Esophagus squamous epithelium (tissue), 4 donors: Measurements from ENCODE around the gene COL3A1.

Experiments used
- POLR2A ChIP-seq, 4 donors: fragments of 450-650 bp; IDR thresholded peaks; one replicate each; pipeline ENCODE4 v1.6.1; 2017; ENCODE audit warnings: antibody characterized with exemption in 4 of 4, mild to moderate bottlenecking in 4 of 4, moderate library complexity in 3 of 4
- TF ChIP-seq, protein P1 (sequence below), 6 experiments: fragments of 450-650 bp in 4 of 6; fragments of 200-600 bp in 2 of 6; sonication (generic) in 2 of 6; IDR thresholded peaks; one replicate each; pipeline ENCODE4 v1.5.1; 2016 to 2019; ENCODE audit warnings: antibody characterized with exemption in 6 of 6, mild to moderate bottlenecking in 4 of 6, moderate library complexity in 4 of 6

DNA sequence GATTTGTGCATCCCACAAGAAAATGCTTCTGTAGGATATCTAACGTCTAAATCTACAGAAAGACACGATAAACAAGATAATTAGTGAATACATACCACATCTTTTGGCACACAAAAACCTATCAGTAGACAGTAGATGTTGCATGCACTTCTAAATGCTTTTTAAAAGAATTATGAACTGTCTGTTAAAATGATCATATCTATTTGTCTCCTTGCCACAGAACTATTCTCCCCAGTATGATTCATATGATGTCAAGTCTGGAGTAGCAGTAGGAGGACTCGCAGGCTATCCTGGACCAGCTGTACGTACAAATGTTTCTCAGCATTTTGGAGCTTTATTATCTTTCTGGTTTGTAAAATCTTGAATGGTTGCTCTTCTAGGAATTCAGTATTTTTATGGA, 12.7 kb downstream of the COL3A1 start:
- TF ChIP-seq, protein P1, sequence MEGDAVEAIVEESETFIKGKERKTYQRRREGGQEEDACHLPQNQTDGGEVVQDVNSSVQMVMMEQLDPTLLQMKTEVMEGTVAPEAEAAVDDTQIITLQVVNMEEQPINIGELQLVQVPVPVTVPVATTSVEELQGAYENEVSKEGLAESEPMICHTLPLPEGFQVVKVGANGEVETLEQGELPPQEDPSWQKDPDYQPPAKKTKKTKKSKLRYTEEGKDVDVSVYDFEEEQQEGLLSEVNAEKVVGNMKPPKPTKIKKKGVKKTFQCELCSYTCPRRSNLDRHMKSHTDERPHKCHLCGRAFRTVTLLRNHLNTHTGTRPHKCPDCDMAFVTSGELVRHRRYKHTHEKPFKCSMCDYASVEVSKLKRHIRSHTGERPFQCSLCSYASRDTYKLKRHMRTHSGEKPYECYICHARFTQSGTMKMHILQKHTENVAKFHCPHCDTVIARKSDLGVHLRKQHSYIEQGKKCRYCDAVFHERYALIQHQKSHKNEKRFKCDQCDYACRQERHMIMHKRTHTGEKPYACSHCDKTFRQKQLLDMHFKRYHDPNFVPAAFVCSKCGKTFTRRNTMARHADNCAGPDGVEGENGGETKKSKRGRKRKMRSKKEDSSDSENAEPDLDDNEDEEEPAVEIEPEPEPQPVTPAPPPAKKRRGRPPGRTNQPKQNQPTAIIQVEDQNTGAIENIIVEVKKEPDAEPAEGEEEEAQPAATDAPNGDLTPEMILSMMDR (IDR thresholded peaks at IDR 0.05), result no peak
- no peak for TF ChIP-seq POLR2A (IDR thresholded peaks at IDR 0.05)
